HEK293 (cell line): ENCODE data around the gene PRPH.

ENCODE experiments used
- FEZF1 ChIP-seq: fragments of 450-650 bp; formaldehyde crosslinking; IDR thresholded peaks from 2 replicates; pipeline ENCODE4 v1.5.1; 2016; ENCODE audit warnings: missing biosample characterization, missing genetic modification characterization
- GLIS1 ChIP-seq: fragments of 450-650 bp; formaldehyde crosslinking; IDR thresholded peaks from 2 replicates; pipeline ENCODE4 v1.5.1; 2016; ENCODE audit warnings: missing biosample characterization, missing genetic modification characterization
- GLIS2 ChIP-seq: fragments of 450-650 bp; formaldehyde crosslinking; IDR thresholded peaks from 2 replicates; pipeline ENCODE4 v1.5.1; 2016; ENCODE audit warnings: missing biosample characterization, missing genetic modification characterization
- KLF1 ChIP-seq: fragments of 450-650 bp; formaldehyde crosslinking; IDR thresholded peaks from 2 replicates; pipeline ENCODE4 v1.5.1; 2016; ENCODE audit warnings: missing biosample characterization, missing genetic modification characterization
- REPIN1 ChIP-seq: fragments of 450-650 bp; formaldehyde crosslinking; IDR thresholded peaks from 2 replicates; pipeline ENCODE4 v1.5.1; 2017; ENCODE audit warnings: missing biosample characterization, missing genetic modification characterization, low read depth
- SP3 ChIP-seq: fragments of 450-650 bp; formaldehyde crosslinking; IDR thresholded peaks from 2 replicates; pipeline ENCODE4 v1.5.1; 2016; ENCODE audit warnings: missing biosample characterization, missing genetic modification characterization
- YY1 ChIP-seq: fragments of 450-650 bp; formaldehyde crosslinking; IDR thresholded peaks from 2 replicates; pipeline ENCODE4 v1.5.1; 2018; ENCODE audit warnings: missing biosample characterization, missing genetic modification characterization
- ZBTB17 ChIP-seq: fragments of 450-650 bp; formaldehyde crosslinking; IDR thresholded peaks from 2 replicates; pipeline ENCODE4 v1.5.1; 2016; ENCODE audit warnings: missing biosample characterization, missing genetic modification characterization
- ZFHX2 ChIP-seq: fragments of 450-650 bp; formaldehyde crosslinking; conservative IDR thresholded peaks from 2 replicates; pipeline ENCODE4 v1.5.1; 2016; ENCODE audit warnings: missing biosample characterization, missing genetic modification characterization
- ZIC2 ChIP-seq: fragments of 450-650 bp; formaldehyde crosslinking; IDR thresholded peaks from 2 replicates; pipeline ENCODE4 v1.5.1; 2016; ENCODE audit warnings: missing biosample characterization, missing genetic modification characterization
- ZNF121 ChIP-seq: fragments of 450-650 bp; formaldehyde crosslinking; IDR thresholded peaks from 2 replicates; pipeline ENCODE4 v1.5.1; 2016; ENCODE audit warnings: missing biosample characterization, missing genetic modification characterization
- ZNF133 ChIP-seq: fragments of 450-650 bp; formaldehyde crosslinking; IDR thresholded peaks from 2 replicates; pipeline ENCODE4 v1.5.1; 2016; ENCODE audit warnings: missing biosample characterization, missing genetic modification characterization
- ZNF157 ChIP-seq: fragments of 450-650 bp; formaldehyde crosslinking; IDR thresholded peaks from 2 replicates; pipeline ENCODE4 v1.5.1; 2016; ENCODE audit warnings: missing biosample characterization, missing genetic modification characterization
- ZNF19 ChIP-seq: fragments of 450-650 bp; formaldehyde crosslinking; IDR thresholded peaks from 2 replicates; pipeline ENCODE4; 2016; ENCODE audit warnings: missing biosample characterization, missing genetic modification characterization, low read depth
- ZNF24 ChIP-seq: fragments of 450-650 bp; formaldehyde crosslinking; IDR thresholded peaks from 2 replicates; pipeline ENCODE4 v1.5.1; 2016; ENCODE audit warnings: missing biosample characterization, missing genetic modification characterization
- ZNF274 ChIP-seq, 2 experiments: fragments of 200-500 bp in 1 of 2; fragments of 450-650 bp in 1 of 2; sonication (Bioruptor generic) in 1 of 2; formaldehyde crosslinking in 1 of 2; IDR thresholded peaks; 2 replicates each; pipeline versions ENCODE4 v1.5.1 to v1.6.1; 2014 to 2016; ENCODE audit warnings: borderline replicate concordance in 1 of 2, inconsistent platforms in 1 of 2, low read length in 1 of 2, missing biosample characterization in 1 of 2, missing genetic modification characterization in 1 of 2
- ZNF324 ChIP-seq: fragments of 450-650 bp; formaldehyde crosslinking; IDR thresholded peaks from 2 replicates; pipeline ENCODE4 v1.5.1; 2016; ENCODE audit warnings: missing biosample characterization, missing genetic modification characterization
- ZNF335 ChIP-seq: fragments of 450-650 bp; formaldehyde crosslinking; conservative IDR thresholded peaks from 2 replicates; pipeline ENCODE4 v1.5.1; 2016; ENCODE audit warnings: missing biosample characterization, missing genetic modification characterization
- ZNF37A ChIP-seq: fragments of 450-650 bp; IDR thresholded peaks from 2 replicates; pipeline ENCODE4 v1.5.1; 2018; ENCODE audit warnings: missing biosample characterization, missing genetic modification characterization
- ZNF391 ChIP-seq: fragments of 450-650 bp; formaldehyde crosslinking; IDR thresholded peaks from 2 replicates; pipeline ENCODE4 v1.5.1; 2016; ENCODE audit warnings: low read depth, missing biosample characterization, missing genetic modification characterization, borderline replicate concordance
- ZNF394 ChIP-seq: fragments of 450-650 bp; formaldehyde crosslinking; IDR thresholded peaks from 2 replicates; pipeline ENCODE4 v1.5.1; 2016; ENCODE audit warnings: missing biosample characterization, missing genetic modification characterization, mild to moderate bottlenecking, moderate library complexity, borderline replicate concordance
- ZNF423 ChIP-seq: fragments of 450-650 bp; formaldehyde crosslinking; IDR thresholded peaks from 2 replicates; pipeline ENCODE4 v1.5.1; 2016; ENCODE audit warnings: missing biosample characterization, missing genetic modification characterization
- ZNF830 ChIP-seq: fragments of 450-650 bp; IDR thresholded peaks from 2 replicates; pipeline ENCODE4 v1.5.0; 2018; ENCODE audit warnings: missing biosample characterization, missing genetic modification characterization, low read depth, mild to moderate bottlenecking, moderate library complexity
- ZNF843 ChIP-seq: fragments of 450-650 bp; formaldehyde crosslinking; IDR thresholded peaks from 2 replicates; pipeline ENCODE4 v1.5.1; 2016; ENCODE audit warnings: missing biosample characterization, missing genetic modification characterization
- TF ChIP-seq, protein P1 (sequence below): fragments of 450-650 bp; formaldehyde crosslinking; IDR thresholded peaks from 2 replicates; pipeline ENCODE4 v1.5.1; 2016; ENCODE audit warnings: missing biosample characterization, missing genetic modification characterization
- TF ChIP-seq, protein P2 (sequence below): fragments of 450-650 bp; formaldehyde crosslinking; IDR thresholded peaks from 2 replicates; pipeline ENCODE4 v1.5.1; 2016; ENCODE audit warnings: missing biosample characterization, missing genetic modification characterization
- TF ChIP-seq, protein P3 (sequence below): fragments of 450-650 bp; formaldehyde crosslinking; IDR thresholded peaks from 2 replicates; pipeline ENCODE4 v1.5.1; 2016; ENCODE audit warnings: missing biosample characterization, missing genetic modification characterization
- TF ChIP-seq, protein P4 (sequence below): fragments of 450-650 bp; formaldehyde crosslinking; IDR thresholded peaks from 2 replicates; pipeline ENCODE4 v1.5.1; 2016; ENCODE audit warnings: missing biosample characterization, missing genetic modification characterization
- TF ChIP-seq, protein P5 (sequence below): fragments of 450-650 bp; formaldehyde crosslinking; IDR thresholded peaks from 2 replicates; pipeline ENCODE4 v1.5.1; 2016; ENCODE audit warnings: missing biosample characterization, missing genetic modification characterization, borderline replicate concordance

PRPH gene

GRCh38 chr12:49346659-49347310, 51.8 kb downstream of the PRPH start, which contains the start of gene DNAJC22 (continued):
- TF ChIP-seq, protein P1, sequence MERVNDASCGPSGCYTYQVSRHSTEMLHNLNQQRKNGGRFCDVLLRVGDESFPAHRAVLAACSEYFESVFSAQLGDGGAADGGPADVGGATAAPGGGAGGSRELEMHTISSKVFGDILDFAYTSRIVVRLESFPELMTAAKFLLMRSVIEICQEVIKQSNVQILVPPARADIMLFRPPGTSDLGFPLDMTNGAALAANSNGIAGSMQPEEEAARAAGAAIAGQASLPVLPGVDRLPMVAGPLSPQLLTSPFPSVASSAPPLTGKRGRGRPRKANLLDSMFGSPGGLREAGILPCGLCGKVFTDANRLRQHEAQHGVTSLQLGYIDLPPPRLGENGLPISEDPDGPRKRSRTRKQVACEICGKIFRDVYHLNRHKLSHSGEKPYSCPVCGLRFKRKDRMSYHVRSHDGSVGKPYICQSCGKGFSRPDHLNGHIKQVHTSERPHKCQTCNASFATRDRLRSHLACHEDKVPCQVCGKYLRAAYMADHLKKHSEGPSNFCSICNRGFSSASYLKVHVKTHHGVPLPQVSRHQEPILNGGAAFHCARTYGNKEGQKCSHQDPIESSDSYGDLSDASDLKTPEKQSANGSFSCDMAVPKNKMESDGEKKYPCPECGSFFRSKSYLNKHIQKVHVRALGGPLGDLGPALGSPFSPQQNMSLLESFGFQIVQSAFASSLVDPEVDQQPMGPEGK (tag by site-specific recombination), result peak; percentile 38
- TF ChIP-seq ZFHX2 (tag by site-specific recombination) (peak; percentile 96), ZNF37A (no peak), ZNF121 (tag by site-specific recombination) (peak; percentile 96), ZNF157 (tag by site-specific recombination) (no peak), ZNF843 (tag by site-specific recombination) (peak; percentile 51; the same call in 1 of the 2 replicates), KLF1 (peak; percentile 89), YY1 (tag by site-specific recombination) (no peak), FEZF1 (tag by site-specific recombination) (no peak), ZNF391 (tag by site-specific recombination) (no peak), ZBTB17 (tag by site-specific recombination) (0 out of 2 replicates have a peak, but pooled peaks have one; percentile 8), GLIS2 (tag by site-specific recombination) (peak; percentile 97), ZNF19 (tag by site-specific recombination) (no peak), ZNF24 (tag by site-specific recombination) (peak; percentile 42), ZIC2 (tag by site-specific recombination) (peak; percentile 34; the same call in 1 of the 2 replicates), GLIS1 (tag by site-specific recombination) (peak; percentile 88), REPIN1 (peak; percentile 8; the same call in 1 of the 2 replicates), ZNF274 (IDR thresholded peaks at IDR 0.05; ENCODE audit: low read length) (no peak), ZNF274 (tag by site-specific recombination; IDR thresholded peaks at IDR 0.05; ENCODE audit: borderline replicate concordance) (no peak), ZNF335 (tag by site-specific recombination) (peak; percentile 84), ZNF133 (tag by site-specific recombination) (no peak), ZNF830 (tag by site-specific recombination) (no peak), SP3 (tag by site-specific recombination) (peak; percentile 21), ZNF423 (tag by site-specific recombination) (0 out of 2 replicates have a peak, but pooled peaks have one; percentile 6), ZNF324 (tag by site-specific recombination) (0 out of 2 replicates have a peak, but pooled peaks have one; percentile 10), ZNF394 (tag by site-specific recombination) (no peak)
- TF ChIP-seq, protein P2, sequence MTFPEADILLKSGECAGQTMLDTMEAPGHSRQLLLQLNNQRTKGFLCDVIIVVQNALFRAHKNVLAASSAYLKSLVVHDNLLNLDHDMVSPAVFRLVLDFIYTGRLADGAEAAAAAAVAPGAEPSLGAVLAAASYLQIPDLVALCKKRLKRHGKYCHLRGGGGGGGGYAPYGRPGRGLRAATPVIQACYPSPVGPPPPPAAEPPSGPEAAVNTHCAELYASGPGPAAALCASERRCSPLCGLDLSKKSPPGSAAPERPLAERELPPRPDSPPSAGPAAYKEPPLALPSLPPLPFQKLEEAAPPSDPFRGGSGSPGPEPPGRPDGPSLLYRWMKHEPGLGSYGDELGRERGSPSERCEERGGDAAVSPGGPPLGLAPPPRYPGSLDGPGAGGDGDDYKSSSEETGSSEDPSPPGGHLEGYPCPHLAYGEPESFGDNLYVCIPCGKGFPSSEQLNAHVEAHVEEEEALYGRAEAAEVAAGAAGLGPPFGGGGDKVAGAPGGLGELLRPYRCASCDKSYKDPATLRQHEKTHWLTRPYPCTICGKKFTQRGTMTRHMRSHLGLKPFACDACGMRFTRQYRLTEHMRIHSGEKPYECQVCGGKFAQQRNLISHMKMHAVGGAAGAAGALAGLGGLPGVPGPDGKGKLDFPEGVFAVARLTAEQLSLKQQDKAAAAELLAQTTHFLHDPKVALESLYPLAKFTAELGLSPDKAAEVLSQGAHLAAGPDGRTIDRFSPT, result 0 out of 2 replicates have a peak, but pooled peaks have one; percentile 32
- TF ChIP-seq, protein P3, sequence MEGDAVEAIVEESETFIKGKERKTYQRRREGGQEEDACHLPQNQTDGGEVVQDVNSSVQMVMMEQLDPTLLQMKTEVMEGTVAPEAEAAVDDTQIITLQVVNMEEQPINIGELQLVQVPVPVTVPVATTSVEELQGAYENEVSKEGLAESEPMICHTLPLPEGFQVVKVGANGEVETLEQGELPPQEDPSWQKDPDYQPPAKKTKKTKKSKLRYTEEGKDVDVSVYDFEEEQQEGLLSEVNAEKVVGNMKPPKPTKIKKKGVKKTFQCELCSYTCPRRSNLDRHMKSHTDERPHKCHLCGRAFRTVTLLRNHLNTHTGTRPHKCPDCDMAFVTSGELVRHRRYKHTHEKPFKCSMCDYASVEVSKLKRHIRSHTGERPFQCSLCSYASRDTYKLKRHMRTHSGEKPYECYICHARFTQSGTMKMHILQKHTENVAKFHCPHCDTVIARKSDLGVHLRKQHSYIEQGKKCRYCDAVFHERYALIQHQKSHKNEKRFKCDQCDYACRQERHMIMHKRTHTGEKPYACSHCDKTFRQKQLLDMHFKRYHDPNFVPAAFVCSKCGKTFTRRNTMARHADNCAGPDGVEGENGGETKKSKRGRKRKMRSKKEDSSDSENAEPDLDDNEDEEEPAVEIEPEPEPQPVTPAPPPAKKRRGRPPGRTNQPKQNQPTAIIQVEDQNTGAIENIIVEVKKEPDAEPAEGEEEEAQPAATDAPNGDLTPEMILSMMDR, result peak; percentile 22; the same call in 1 of the 2 replicates
- TF ChIP-seq, protein P4, sequence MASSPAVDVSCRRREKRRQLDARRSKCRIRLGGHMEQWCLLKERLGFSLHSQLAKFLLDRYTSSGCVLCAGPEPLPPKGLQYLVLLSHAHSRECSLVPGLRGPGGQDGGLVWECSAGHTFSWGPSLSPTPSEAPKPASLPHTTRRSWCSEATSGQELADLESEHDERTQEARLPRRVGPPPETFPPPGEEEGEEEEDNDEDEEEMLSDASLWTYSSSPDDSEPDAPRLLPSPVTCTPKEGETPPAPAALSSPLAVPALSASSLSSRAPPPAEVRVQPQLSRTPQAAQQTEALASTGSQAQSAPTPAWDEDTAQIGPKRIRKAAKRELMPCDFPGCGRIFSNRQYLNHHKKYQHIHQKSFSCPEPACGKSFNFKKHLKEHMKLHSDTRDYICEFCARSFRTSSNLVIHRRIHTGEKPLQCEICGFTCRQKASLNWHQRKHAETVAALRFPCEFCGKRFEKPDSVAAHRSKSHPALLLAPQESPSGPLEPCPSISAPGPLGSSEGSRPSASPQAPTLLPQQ, result no peak
- TF ChIP-seq, protein P5, sequence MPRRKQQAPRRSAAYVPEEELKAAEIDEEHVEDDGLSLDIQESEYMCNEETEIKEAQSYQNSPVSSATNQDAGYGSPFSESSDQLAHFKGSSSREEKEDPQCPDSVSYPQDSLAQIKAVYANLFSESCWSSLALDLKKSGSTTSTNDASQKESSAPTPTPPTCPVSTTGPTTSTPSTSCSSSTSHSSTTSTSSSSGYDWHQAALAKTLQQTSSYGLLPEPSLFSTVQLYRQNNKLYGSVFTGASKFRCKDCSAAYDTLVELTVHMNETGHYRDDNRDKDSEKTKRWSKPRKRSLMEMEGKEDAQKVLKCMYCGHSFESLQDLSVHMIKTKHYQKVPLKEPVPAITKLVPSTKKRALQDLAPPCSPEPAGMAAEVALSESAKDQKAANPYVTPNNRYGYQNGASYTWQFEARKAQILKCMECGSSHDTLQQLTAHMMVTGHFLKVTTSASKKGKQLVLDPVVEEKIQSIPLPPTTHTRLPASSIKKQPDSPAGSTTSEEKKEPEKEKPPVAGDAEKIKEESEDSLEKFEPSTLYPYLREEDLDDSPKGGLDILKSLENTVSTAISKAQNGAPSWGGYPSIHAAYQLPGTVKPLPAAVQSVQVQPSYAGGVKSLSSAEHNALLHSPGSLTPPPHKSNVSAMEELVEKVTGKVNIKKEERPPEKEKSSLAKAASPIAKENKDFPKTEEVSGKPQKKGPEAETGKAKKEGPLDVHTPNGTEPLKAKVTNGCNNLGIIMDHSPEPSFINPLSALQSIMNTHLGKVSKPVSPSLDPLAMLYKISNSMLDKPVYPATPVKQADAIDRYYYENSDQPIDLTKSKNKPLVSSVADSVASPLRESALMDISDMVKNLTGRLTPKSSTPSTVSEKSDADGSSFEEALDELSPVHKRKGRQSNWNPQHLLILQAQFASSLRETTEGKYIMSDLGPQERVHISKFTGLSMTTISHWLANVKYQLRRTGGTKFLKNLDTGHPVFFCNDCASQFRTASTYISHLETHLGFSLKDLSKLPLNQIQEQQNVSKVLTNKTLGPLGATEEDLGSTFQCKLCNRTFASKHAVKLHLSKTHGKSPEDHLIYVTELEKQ (tag by site-specific recombination), result no peak
